ENCODE results near the gene CMTM8.
A peak's percentile ranks its signal among the peaks of the same experiment; 100 is the strongest.
"Not testable (repeated sequence)": the region's sequence is repeated elsewhere in the genome, so short reads cannot be mapped to it uniquely, and the experiment has no call there.

The CMTM8 gene

DNA sequence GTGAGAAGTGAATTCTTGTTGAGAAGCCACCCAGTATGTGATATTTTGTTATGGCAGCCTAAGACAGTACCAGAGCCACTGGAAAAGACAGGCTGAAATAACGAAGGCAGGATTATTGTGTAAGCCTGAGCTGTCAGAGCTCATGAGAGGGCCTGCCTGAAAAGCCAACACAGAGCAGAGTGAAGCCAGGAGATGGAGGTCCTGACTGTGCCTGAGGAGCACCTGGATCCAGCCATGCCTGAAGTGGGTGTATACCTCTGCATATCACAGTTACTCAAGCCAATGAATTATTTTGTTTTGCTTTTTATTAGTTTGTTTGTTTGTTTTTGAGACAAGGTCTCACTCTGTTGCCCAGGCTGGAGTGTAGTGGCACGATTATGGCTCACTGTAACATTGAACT lies 149.0 kb downstream of the CMTM8 start:
- DNase-seq: no peak

- DNase-seq: not testable (repeated sequence)
These were observed 151.1 kb downstream of the CMTM8 start for GRCh38 chr3:32389577-32389976.

- DNase-seq: no peak
These were observed 153.4 kb downstream of the CMTM8 start, which contains the start of gene CMTM7 for GRCh38 chr3:32391643-32392535. TSS of gene CMTM7 (plus strand) at chr3:32391853. CDS start at chr3:32391907, 54 bp downstream.

GRCh38 chr3:32392536-32393302 lies 154.2 kb downstream of the CMTM8 start:
- DNase-seq: no peak

- no peak for DNase-seq
These were observed 157.0 kb downstream of the CMTM8 start for GRCh38 chr3:32395496-32395895.

DNA sequence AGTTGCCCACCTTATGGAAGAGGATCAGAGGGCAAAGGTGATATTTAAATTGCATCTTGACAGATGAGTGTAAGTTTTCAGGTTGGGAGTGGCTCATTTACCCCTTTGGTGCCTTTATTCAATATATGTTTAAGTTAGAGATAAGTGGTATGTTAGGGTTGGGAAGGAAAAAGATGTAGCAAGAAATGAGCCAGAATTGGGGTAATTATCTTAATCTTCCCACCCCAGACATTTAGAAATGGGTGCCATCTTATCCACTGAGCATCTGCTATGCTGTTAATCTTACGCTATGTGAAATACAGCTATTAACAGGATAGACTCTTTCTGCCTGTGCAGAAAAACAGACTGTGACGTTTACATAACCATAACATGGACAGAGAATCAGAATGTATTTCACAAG lies 159.5 kb downstream of the CMTM8 start:
- DNase-seq: no peak

- DNase-seq: no peak
These were observed 160.1 kb downstream of the CMTM8 start for GRCh38 chr3:32398531-32398930.

- DNase-seq: peak; percentile 6
These were observed 160.6 kb downstream of the CMTM8 start for GRCh38 chr3:32399030-32399620.

GRCh38 chr3:32401126-32401525 lies 162.6 kb downstream of the CMTM8 start:
- DNase-seq: no peak

DNA sequence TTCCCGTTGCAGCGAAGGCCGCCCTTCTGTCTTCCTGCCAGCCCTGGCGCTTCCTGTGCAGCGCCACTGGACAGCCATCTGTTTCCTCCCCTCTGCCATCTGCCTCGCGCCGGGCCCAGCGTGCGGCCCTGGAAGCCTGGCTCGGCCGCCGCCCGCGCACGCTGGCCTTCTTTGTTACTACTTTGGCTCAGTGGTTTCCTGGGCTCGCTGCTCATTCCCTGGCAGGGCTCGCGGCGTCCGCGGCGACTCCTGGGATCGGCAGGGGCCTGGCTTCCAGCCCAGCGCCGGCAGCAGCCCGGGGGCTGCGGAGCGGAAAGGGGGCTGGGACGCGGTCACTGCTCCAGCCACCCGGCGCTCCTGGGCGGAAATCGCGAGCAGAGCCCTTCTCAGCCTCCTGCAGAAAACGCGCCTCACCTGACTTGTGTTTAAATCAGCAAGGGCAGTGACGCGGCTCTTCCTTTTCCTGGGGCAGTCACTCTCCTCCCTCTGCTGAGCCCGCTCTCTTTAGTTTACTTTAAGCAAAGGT lies 163.1 kb downstream of the CMTM8 start:
- peak; percentile 59 for DNase-seq

- peak; percentile 72 for DNase-seq
These were observed 165.2 kb downstream of the CMTM8 start for GRCh38 chr3:32403663-32404062.

DNA sequence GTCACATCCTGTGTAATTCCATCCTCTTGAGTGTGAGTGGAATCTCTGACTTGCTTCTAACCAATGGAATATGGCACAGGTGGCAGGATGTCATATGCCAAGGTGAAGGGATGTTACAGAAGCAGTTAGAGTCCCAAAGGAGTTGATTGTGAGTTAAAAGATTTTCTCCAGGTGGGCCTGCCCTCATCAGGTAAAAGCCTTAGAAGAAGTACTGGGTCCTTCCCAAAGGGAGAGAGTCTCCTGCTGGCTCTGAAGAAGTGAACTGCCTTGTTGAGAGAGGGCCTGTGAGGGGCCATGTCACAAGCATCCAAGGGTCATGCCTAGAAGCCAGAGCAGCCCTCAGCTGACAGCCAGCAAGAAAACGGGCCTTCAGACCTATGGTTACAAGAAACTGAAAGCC lies 166.2 kb downstream of the CMTM8 start:
- no peak for DNase-seq

GRCh38 chr3:32405155-32405554 lies 166.7 kb downstream of the CMTM8 start:
- no peak for DNase-seq

DNA sequence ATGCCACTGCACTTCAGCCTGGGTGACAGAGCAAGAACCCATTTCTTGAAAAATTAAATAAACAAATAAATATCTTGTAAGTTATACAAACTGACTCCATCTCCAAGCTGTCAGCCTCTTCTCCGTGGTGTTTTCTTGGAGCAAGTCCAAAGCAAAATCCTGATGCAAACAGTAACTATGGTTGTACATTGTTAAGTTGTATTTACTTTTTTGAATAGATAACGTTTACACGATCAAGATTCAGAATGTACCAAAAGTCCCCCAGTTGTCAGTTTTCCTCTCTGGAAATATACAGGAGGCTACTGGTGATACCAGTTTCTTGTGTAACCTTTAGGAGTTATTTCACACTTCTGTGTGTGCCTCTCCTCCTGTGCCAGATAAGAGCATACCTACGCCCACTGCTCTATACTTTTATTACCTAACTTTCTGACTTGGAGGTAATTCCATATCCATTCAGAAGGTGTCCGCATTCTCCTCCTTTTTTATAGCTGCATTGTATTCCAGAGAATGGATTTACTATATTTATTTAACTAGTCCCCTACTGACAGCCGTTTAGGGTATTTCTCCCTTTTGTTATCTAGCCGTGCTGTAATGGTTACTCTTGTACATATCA lies 167.3 kb downstream of the CMTM8 start:
- DNase-seq: no peak

GRCh38 chr3:32406486-32407408 lies 168.3 kb downstream of the CMTM8 start:
- DNase-seq: peak; percentile 43

GRCh38 chr3:32410367-32411246 lies 172.1 kb downstream of the CMTM8 start:
- DNase-seq: no peak

- DNase-seq: no peak
These were observed 173.0 kb downstream of the CMTM8 start for GRCh38 chr3:32411442-32411841.

DNA sequence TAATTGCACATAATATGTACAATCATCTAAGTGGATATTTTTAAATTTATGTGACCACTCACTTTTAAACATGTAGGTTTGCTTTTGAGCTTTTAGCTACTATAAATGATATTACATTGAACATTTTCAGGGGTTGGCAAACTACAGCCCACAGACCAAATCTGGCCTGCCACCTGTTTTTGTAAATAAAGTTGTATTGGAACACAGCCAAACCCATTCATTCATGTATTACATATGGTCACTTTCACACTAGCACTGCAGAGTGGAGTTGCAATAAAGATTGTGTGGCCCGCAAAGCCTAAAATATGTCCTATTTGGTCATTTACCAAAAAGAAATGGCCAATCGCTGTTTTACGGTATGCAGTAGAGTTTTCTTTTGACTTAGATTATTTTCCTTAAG lies 174.4 kb downstream of the CMTM8 start:
- peak; percentile 14 for DNase-seq

GRCh38 chr3:32413845-32414521 lies 175.5 kb downstream of the CMTM8 start:
- no peak for DNase-seq
